ENCODE data around the gene HHIP. TPM values are rescaled to one million over a fixed set of nuclear protein-coding genes. Genes with fewer than 3 reads are reported as not detected.

Gene HHIP
- total RNA-seq, 1 donor from 2014 or later = not detected

- TF ChIP-seq CTCF (IDR thresholded peaks at IDR 0.05; ENCODE audit: insufficient read depth, low read length, severe bottlenecking) = no peak
- FAIRE-seq = no peak
- Histone ChIP-seq H3K36me3 (ENCODE audit: control insufficient read depth, insufficient read depth, low read length) (no peaks in the 10 kb centered on the region), H3K27me3 (ENCODE audit: control insufficient read depth, insufficient read depth, low read length) (no peaks in the 10 kb centered on the region), H3K4me3 (ENCODE audit: low read depth, low read length) (no peak overlapping the region)
- no peak for DNase-seq (ENCODE audit: low read depth)
These were observed 69.3 kb downstream of the HHIP start for GRCh38 chr4:144715230-144715629.

GRCh38 chr4:144716778-144717177 lies 70.8 kb downstream of the HHIP start:
- TF ChIP-seq CTCF (IDR thresholded peaks at IDR 0.05; ENCODE audit: insufficient read depth, low read length, severe bottlenecking) = no peak
- Histone ChIP-seq H3K36me3 (ENCODE audit: control insufficient read depth, insufficient read depth, low read length) (no peaks in the 10 kb centered on the region), H3K4me3 (ENCODE audit: low read depth, low read length) (no peak overlapping the region), H3K27me3 (ENCODE audit: control insufficient read depth, insufficient read depth, low read length) (no peaks in the 10 kb centered on the region)
- DNase-seq (ENCODE audit: low read depth) (peak; percentile 80), FAIRE-seq (no peak)

- DNase-seq (ENCODE audit: low read depth) = no peak
- H3K27me3 ChIP-seq (ENCODE audit: control insufficient read depth, insufficient read depth, low read length) = no peaks in the 10 kb centered on the region
- H3K36me3 ChIP-seq (ENCODE audit: control insufficient read depth, insufficient read depth, low read length) = no peaks in the 10 kb centered on the region
- no peak overlapping the region for H3K4me3 ChIP-seq (ENCODE audit: low read depth, low read length)
- FAIRE-seq = no peak
- TF ChIP-seq CTCF (IDR thresholded peaks at IDR 0.05; ENCODE audit: insufficient read depth, low read length, severe bottlenecking) = no peak
These were observed 73.1 kb downstream of the HHIP start for GRCh38 chr4:144718958-144719512.

- FAIRE-seq (no peak), DNase-seq (ENCODE audit: low read depth) (no peak)
- Histone ChIP-seq H3K36me3 (ENCODE audit: control insufficient read depth, insufficient read depth, low read length) (no peaks in the 10 kb centered on the region), H3K27me3 (ENCODE audit: control insufficient read depth, insufficient read depth, low read length) (no peaks in the 10 kb centered on the region), H3K4me3 (ENCODE audit: low read depth, low read length) (no peak overlapping the region)
- TF ChIP-seq CTCF (IDR thresholded peaks at IDR 0.05; ENCODE audit: insufficient read depth, low read length, severe bottlenecking) = no peak
These were observed 74.5 kb downstream of the HHIP start for GRCh38 chr4:144720491-144720890.

GRCh38 chr4:144721994-144722393 lies 76.0 kb downstream of the HHIP start:
- FAIRE-seq (no peak), DNase-seq (ENCODE audit: low read depth) (no peak)
- no peaks in the 10 kb centered on the region for H3K36me3 ChIP-seq (ENCODE audit: control insufficient read depth, insufficient read depth, low read length)
- no peak for TF ChIP-seq CTCF (IDR thresholded peaks at IDR 0.05; ENCODE audit: insufficient read depth, low read length, severe bottlenecking)
- no peak overlapping the region for H3K4me3 ChIP-seq (ENCODE audit: low read depth, low read length)
- no peaks in the 10 kb centered on the region for H3K27me3 ChIP-seq (ENCODE audit: control insufficient read depth, insufficient read depth, low read length)

- no peak for TF ChIP-seq CTCF (IDR thresholded peaks at IDR 0.05; ENCODE audit: insufficient read depth, low read length, severe bottlenecking)
- Histone ChIP-seq H3K27me3 (ENCODE audit: control insufficient read depth, insufficient read depth, low read length) (no peaks in the 10 kb centered on the region), H3K36me3 (ENCODE audit: control insufficient read depth, insufficient read depth, low read length) (no peaks in the 10 kb centered on the region), H3K4me3 (ENCODE audit: low read depth, low read length) (no peak overlapping the region)
- FAIRE-seq (no peak), DNase-seq (ENCODE audit: low read depth) (no peak)
These were observed 77.5 kb downstream of the HHIP start for GRCh38 chr4:144723471-144723870.

Data from bronchial epithelial cell (primary cell).